ENCODE results near the gene IL5RA. TPM values are rescaled to one million over a fixed set of nuclear protein-coding genes. Genes with fewer than 3 reads are reported as not detected.
A peak's percentile ranks its signal among the peaks of the same experiment; 100 is the strongest.

IL5RA gene
- total RNA-seq, 2 experiments from 2014 or later = not detected

GRCh38 chr3:3125977-3126376 lies 15.8 kb upstream of the IL5RA start:
- Mint-ChIP-seq H3K4me1 (ENCODE audit: low read depth) (peaks cover 24% of the 10 kb centered on the region), H3K9me3 (no peaks in the 10 kb centered on the region), H3K4me3 (peak overlapping the region; percentile 99), H3K27ac (peak overlapping the region; percentile 95), H3K27me3 (no peaks in the 10 kb centered on the region), H3K36me3 (ENCODE audit: low read depth) (peaks cover 39% of the 10 kb centered on the region)
- DNase-seq (no peak), ATAC-seq (no peak)
- ChIA-PET CTCF (no interaction called here), POLR2A (interaction anchor here (1.8 kb wide), 1 partner anchor 53 kb away, joined by 6 read pairs; the partner anchor contains the start of gene CRBN)
- TF ChIP-seq, protein P1, sequence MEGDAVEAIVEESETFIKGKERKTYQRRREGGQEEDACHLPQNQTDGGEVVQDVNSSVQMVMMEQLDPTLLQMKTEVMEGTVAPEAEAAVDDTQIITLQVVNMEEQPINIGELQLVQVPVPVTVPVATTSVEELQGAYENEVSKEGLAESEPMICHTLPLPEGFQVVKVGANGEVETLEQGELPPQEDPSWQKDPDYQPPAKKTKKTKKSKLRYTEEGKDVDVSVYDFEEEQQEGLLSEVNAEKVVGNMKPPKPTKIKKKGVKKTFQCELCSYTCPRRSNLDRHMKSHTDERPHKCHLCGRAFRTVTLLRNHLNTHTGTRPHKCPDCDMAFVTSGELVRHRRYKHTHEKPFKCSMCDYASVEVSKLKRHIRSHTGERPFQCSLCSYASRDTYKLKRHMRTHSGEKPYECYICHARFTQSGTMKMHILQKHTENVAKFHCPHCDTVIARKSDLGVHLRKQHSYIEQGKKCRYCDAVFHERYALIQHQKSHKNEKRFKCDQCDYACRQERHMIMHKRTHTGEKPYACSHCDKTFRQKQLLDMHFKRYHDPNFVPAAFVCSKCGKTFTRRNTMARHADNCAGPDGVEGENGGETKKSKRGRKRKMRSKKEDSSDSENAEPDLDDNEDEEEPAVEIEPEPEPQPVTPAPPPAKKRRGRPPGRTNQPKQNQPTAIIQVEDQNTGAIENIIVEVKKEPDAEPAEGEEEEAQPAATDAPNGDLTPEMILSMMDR (IDR thresholded peaks at IDR 0.05) = no peak
- intact Hi-C loops (cut with micrococcal nuclease) = no loop called here

- intact Hi-C loops (cut with micrococcal nuclease) = no loop called here
- ATAC-seq = peak; percentile 82
- Mint-ChIP-seq H3K36me3 (ENCODE audit: low read depth) (no peaks in the 10 kb centered on the region), H3K9me3 (no peaks in the 10 kb centered on the region), H3K27ac (no peak overlapping the region), H3K4me3 (no peak overlapping the region), H3K27me3 (no peaks in the 10 kb centered on the region), H3K4me1 (ENCODE audit: low read depth) (peaks cover 1% of the 10 kb centered on the region)
- TF ChIP-seq, protein P1 (IDR thresholded peaks at IDR 0.05) = no peak
- DNase-seq = peak; percentile 32
- ChIA-PET POLR2A (no interaction called here), CTCF (no interaction called here)
These were observed 9.2 kb upstream of the IL5RA start for GRCh38 chr3:3119393-3119851.

GRCh38 chr3:3117651-3118050 lies 7.5 kb upstream of the IL5RA start:
- TF ChIP-seq, protein P1 (IDR thresholded peaks at IDR 0.05) = no peak
- ChIA-PET CTCF (no interaction called here), POLR2A (no interaction called here)
- H3K4me3 Mint-ChIP-seq = no peak overlapping the region
- no peaks in the 10 kb centered on the region for H3K27me3 Mint-ChIP-seq
- peaks cover 1% of the 10 kb centered on the region for H3K4me1 Mint-ChIP-seq (ENCODE audit: low read depth)
- no peaks in the 10 kb centered on the region for H3K36me3 Mint-ChIP-seq (ENCODE audit: low read depth)
- no peak overlapping the region for H3K27ac Mint-ChIP-seq
- H3K9me3 Mint-ChIP-seq = no peaks in the 10 kb centered on the region
- ATAC-seq (no peak), DNase-seq (no peak)
- intact Hi-C loops (cut with micrococcal nuclease) = no loop called here

- no peaks in the 10 kb centered on the region for H3K36me3 Mint-ChIP-seq (ENCODE audit: low read depth)
- CTCF ChIA-PET = no interaction called here
- no peaks in the 10 kb centered on the region for H3K27me3 Mint-ChIP-seq
- POLR2A ChIA-PET = no interaction called here
- TF ChIP-seq, protein P1 (IDR thresholded peaks at IDR 0.05) = no peak
- DNase-seq = no peak
- no peak overlapping the region for H3K27ac Mint-ChIP-seq
- H3K4me3 Mint-ChIP-seq = no peak overlapping the region
- no peaks in the 10 kb centered on the region for H3K9me3 Mint-ChIP-seq
- ATAC-seq = no peak
- intact Hi-C loops (cut with micrococcal nuclease) = no loop called here
- peaks cover 6% of the 10 kb centered on the region for H3K4me1 Mint-ChIP-seq (ENCODE audit: low read depth)
These were observed 3.0 kb upstream of the IL5RA start for GRCh38 chr3:3113042-3113709.

- H3K27ac Mint-ChIP-seq = no peak overlapping the region
- H3K4me1 Mint-ChIP-seq (ENCODE audit: low read depth) = peaks cover 6% of the 10 kb centered on the region
- no peaks in the 10 kb centered on the region for H3K9me3 Mint-ChIP-seq
- CTCF ChIA-PET = no interaction called here
- TF ChIP-seq, protein P1 (IDR thresholded peaks at IDR 0.05) = no peak
- no peaks in the 10 kb centered on the region for H3K36me3 Mint-ChIP-seq (ENCODE audit: low read depth)
- ATAC-seq (no peak), DNase-seq (no peak)
- peaks cover 2% of the 10 kb centered on the region for H3K27me3 Mint-ChIP-seq
- intact Hi-C loops (cut with micrococcal nuclease) = no loop called here
- H3K4me3 Mint-ChIP-seq = no peak overlapping the region
- POLR2A ChIA-PET = no interaction called here
These were observed 681 bp upstream of the IL5RA start for GRCh38 chr3:3110749-3111361.
